SK-N-SH (cell line): ENCODE data around the gene TRAPPC8. TPM values are rescaled to one million over a fixed set of nuclear protein-coding genes. Genes with fewer than 3 reads are reported as not detected.
"Not testable (repeated sequence)": the region's sequence is repeated elsewhere in the genome, so short reads cannot be mapped to it uniquely, and the experiment has no call there.

ENCODE experiments used
- CTCF ChIA-PET: fragments of 300-600, 350-600 bp; formaldehyde crosslinking; extraction: SDS; loops from one replicate; lab custom pipeline; 2021; lab: Yijun Ruan, JAX
- POLR2A ChIA-PET: fragments of 350-600 bp; sonication (Branson Sonifier 250); formaldehyde crosslinking; extraction: SDS; loops from one replicate; lab custom pipeline; 2020; ENCODE audit warnings: antibody characterized with exemption, inconsistent platforms; lab: Yijun Ruan, JAX
- DNase-seq: peaks from one replicate; pipeline ENCODE4 v3.0.0; 2012
- H2AFZ ChIP-seq: fragments of 200-600 bp; sonication (generic); 2 replicates; pipeline ENCODE4 v1.8.1; 2016; ENCODE audit warnings: antibody characterized with exemption, mild to moderate bottlenecking, low read depth
- H3F3A ChIP-seq: fragments of 200-600 bp; sonication (generic); replicated peaks from 2 replicates; pipeline ENCODE3; 2016; ENCODE audit warnings: antibody characterized with exemption, mild to moderate bottlenecking; ENCODE audit not compliant: insufficient read depth
- H3K27ac ChIP-seq, 2 experiments: fragments of 200-500 bp in 1 of 2; fragments of 200-600 bp in 1 of 2; sonication (Bioruptor generic) in 1 of 2; sonication (generic), shearing (Covaris generic) in 1 of 2; 2 replicates each; pipeline versions ENCODE4 v1.5.1 to v1.6.1; 2014 to 2016; ENCODE audit warnings: low read depth in 2 of 2, inconsistent platforms in 1 of 2, low read length in 1 of 2, mild to moderate bottlenecking in 1 of 2, mixed read lengths in 1 of 2
- H3K27me3 ChIP-seq: fragments of 200-600 bp; sonication (generic), shearing (Covaris generic); 2 replicates; pipeline ENCODE4 v1.6.1; 2016; ENCODE audit warnings: mixed run types; ENCODE audit not compliant: insufficient read depth
- H3K36me3 ChIP-seq, 2 experiments: fragments of 200-500 bp in 1 of 2; fragments of 200-600 bp in 1 of 2; sonication (Bioruptor generic) in 1 of 2; sonication (generic) in 1 of 2; replicated peaks in 1 of 2; 2 replicates each; pipeline versions ENCODE3 to v1.5.1; 2014 to 2016; ENCODE audit warnings: low read length in 1 of 2, mild to moderate bottlenecking in 1 of 2; ENCODE audit not compliant: insufficient read depth in 2 of 2, control insufficient read depth in 1 of 2
- H3K4me1 ChIP-seq, 2 experiments: fragments of 200-500 bp in 1 of 2; fragments of 200-600 bp in 1 of 2; sonication (Bioruptor generic) in 1 of 2; sonication (generic), shearing (Covaris generic) in 1 of 2; 2 replicates each; pipeline versions ENCODE4 v1.5.1 to v1.6.1; 2014 to 2016; ENCODE audit warnings: low read depth in 1 of 2, low read length in 1 of 2, mixed run types in 1 of 2; ENCODE audit not compliant: insufficient read depth in 2 of 2, control insufficient read depth in 1 of 2
- H3K4me2 ChIP-seq: fragments of 200-600 bp; sonication (generic), shearing (Covaris generic); 2 replicates; pipeline ENCODE4 v1.6.1; 2017; ENCODE audit warnings: mixed run types
- H3K4me3 ChIP-seq, 2 experiments: fragments of 200-500 bp in 1 of 2; fragments of 200-600 bp in 1 of 2; sonication (Bioruptor generic) in 1 of 2; sonication (generic), shearing (Covaris generic) in 1 of 2; 2 replicates each; pipeline versions ENCODE4 v1.5.1 to v1.8.1; 2014 to 2016; ENCODE audit warnings: low read depth in 2 of 2, inconsistent platforms in 1 of 2, low read length in 1 of 2, mild to moderate bottlenecking in 1 of 2, mixed read lengths in 1 of 2, moderate library complexity in 1 of 2
- H3K79me2 ChIP-seq: fragments of 200-600 bp; sonication (generic); 2 replicates; pipeline ENCODE4 v1.8.1; 2017; ENCODE audit warnings: mild to moderate bottlenecking; ENCODE audit not compliant: insufficient read depth
- H3K9ac ChIP-seq: fragments of 200-600 bp; sonication (generic); 2 replicates; pipeline ENCODE4 v1.6.1; 2017; ENCODE audit warnings: mixed run types
- H3K9me2 ChIP-seq: fragments of 200-600 bp; sonication (generic); 2 replicates; pipeline ENCODE4 v1.6.1; 2017; ENCODE audit warnings: mixed run types
- H3K9me3 ChIP-seq: fragments of 200-600 bp; sonication (generic); 2 replicates; pipeline ENCODE4 v1.6.1; 2017; ENCODE audit warnings: mixed run types, mild to moderate bottlenecking, moderate library complexity
- H4K20me1 ChIP-seq: fragments of 200-600 bp; sonication (generic); 2 replicates; pipeline ENCODE4 v1.6.1; 2017; ENCODE audit warnings: mild to moderate bottlenecking, mixed run types; ENCODE audit not compliant: insufficient read depth
- CTCF ChIP-seq: fragments of 200-600 bp; sonication (generic); IDR thresholded peaks from 2 replicates; pipeline ENCODE4 v1.6.1; 2017; ENCODE audit warnings: antibody characterized with exemption, mild to moderate bottlenecking, moderate library complexity
- EZH2phosphoT487 ChIP-seq: fragments of 200-600 bp; sonication (generic); IDR thresholded peaks from 2 replicates; pipeline ENCODE4 v1.6.1; 2017; ENCODE audit warnings: low read depth, mixed run types, mild to moderate bottlenecking, antibody characterized with exemption, moderate library complexity, borderline replicate concordance
- FOSL2 ChIP-seq: IDR thresholded peaks from 2 replicates; pipeline ENCODE4 v1.4.0; 2012; ENCODE audit warnings: low read depth, mild to moderate bottlenecking, moderate library complexity, borderline replicate concordance
- FOXJ3 ChIP-seq: sonication (generic); formaldehyde crosslinking; IDR thresholded peaks from 2 replicates; pipeline ENCODE4 v1.5.1; 2020; ENCODE audit warnings: mild to moderate bottlenecking, missing genetic modification reagents
- GABPA ChIP-seq: IDR thresholded peaks from 2 replicates; pipeline ENCODE4 v1.4.0; 2012; ENCODE audit warnings: low read depth, mild to moderate bottlenecking
- IRF3 ChIP-seq: fragments of 150-350 bp; IDR thresholded peaks from 2 replicates; pipeline ENCODE4 v1.6.1; 2016; ENCODE audit warnings: mild to moderate bottlenecking, low read depth, low read length
- MAX ChIP-seq: IDR thresholded peaks from 2 replicates; pipeline ENCODE4 v1.4.0; 2012; ENCODE audit warnings: low read depth
- PBX3 ChIP-seq: IDR thresholded peaks from 2 replicates; pipeline ENCODE4; 2012
- POLR2AphosphoS5 ChIP-seq: IDR thresholded peaks from 2 replicates; pipeline ENCODE4 v1.6.1; 2012; ENCODE audit warnings: low read depth, low read length
- RAD21 ChIP-seq: IDR thresholded peaks from 2 replicates; pipeline ENCODE4 v1.6.1; 2012; ENCODE audit warnings: mild to moderate bottlenecking, low read length
- RCOR1 ChIP-seq: fragments of 150-350 bp; IDR thresholded peaks from 2 replicates; pipeline ENCODE4 v1.6.1; 2017; ENCODE audit warnings: antibody characterized with exemption, low read length
- RFX5 ChIP-seq: IDR thresholded peaks from 2 replicates; pipeline ENCODE4 v1.6.1; 2012; ENCODE audit warnings: mild to moderate bottlenecking, improper control_type of control experiment, low read length
- RXRA ChIP-seq: IDR thresholded peaks from 2 replicates; pipeline ENCODE4 v1.4.0; 2012; ENCODE audit warnings: low read depth, mild to moderate bottlenecking, borderline replicate concordance
- USF1 ChIP-seq: IDR thresholded peaks from 2 replicates; pipeline ENCODE4 v1.4.0; 2012; ENCODE audit warnings: low read depth, borderline replicate concordance
- YY1 ChIP-seq: IDR thresholded peaks from 2 replicates; pipeline ENCODE4 v1.4.0; 2012; ENCODE audit warnings: low read depth, mild to moderate bottlenecking
- ZBTB33 ChIP-seq: IDR thresholded peaks from 2 replicates; pipeline ENCODE4 v1.4.0; 2012; ENCODE audit warnings: low read depth, borderline replicate concordance
- WGBS: methylation state at CpG from one replicate; pipeline ENCODE4 v1.1.6; 2017; ENCODE audit warnings: low lambda C conversion rate; 5-methylcytosine and 5-hydroxymethylcytosine counted together
- polyA plus RNA-seq, 3 experiments: library from polyadenylated mRNA; depleted of rRNA; stranded (reverse); fragments of >200 nt; gene quantifications; 2 replicates each; pipeline ENCODE4 v1.2.3, GENCODE V29; 2012

The TRAPPC8 gene
- polyA plus RNA-seq, 1 of the 3 experiments (the other 2 are of a cell fraction), result 14.9 TPM

GRCh38 chr18:31954349-31954748, 11.4 kb upstream of the TRAPPC8 start:
- Histone ChIP-seq H3F3A (no peaks in the 10 kb centered on the region), H3K36me3 (no peaks in the 10 kb centered on the region), H3K9ac (no peak overlapping the region), H3K4me2 (no peak overlapping the region), H3K9me2 (no peaks in the 10 kb centered on the region), H3K79me2 (no peaks in the 10 kb centered on the region), H3K27me3 (no peaks in the 10 kb centered on the region), H3K9me3 (no peaks in the 10 kb centered on the region), H4K20me1 (no peaks in the 10 kb centered on the region), H3K4me3 (no peak overlapping the region), H3K4me1 (no peaks in the 10 kb centered on the region; a peak in 1 of 4 replicates), H3K27ac (no peak overlapping the region), H2AFZ (no peak overlapping the region)
- TF ChIP-seq YY1 (no peak), ZBTB33 (no peak), USF1 (no peak), RAD21 (no peak), GABPA (no peak), CTCF (no peak), IRF3 (no peak), MAX (no peak), PBX3 (no peak), RFX5 (no peak), RCOR1 (no peak), FOXJ3 (CRISPR knock-in tag) (no peak), EZH2phosphoT487 (no peak), FOSL2 (no peak), POLR2AphosphoS5 (no peak), RXRA (no peak)
- no peak for DNase-seq
- WGBS, result 35% methylated on average over 3 of the region's 3 CpGs
- ChIA-PET POLR2A (no interaction called here), CTCF (interaction anchor here (1.4 kb wide), 1 partner anchor 11 kb away, joined by 4 read pairs; the partner anchor contains the start of gene TRAPPC8)

- H3K4me2 ChIP-seq, H3K27me3 ChIP-seq, DNase-seq, H3F3A ChIP-seq, H3K9me3 ChIP-seq, H2AFZ ChIP-seq, H3K4me3 ChIP-seq, H3K9ac ChIP-seq, H3K27ac ChIP-seq, H3K79me2 ChIP-seq, POLR2A ChIA-PET, H4K20me1 ChIP-seq, H3K36me3 ChIP-seq, H3K4me1 ChIP-seq, H3K9me2 ChIP-seq, CTCF ChIA-PET: not testable (repeated sequence)
- WGBS, result 68% methylated on average over 3 of the region's 3 CpGs
These were observed 10.8 kb upstream of the TRAPPC8 start for GRCh38 chr18:31953699-31954098.
